ENCODE results near the gene PIK3IP1.
"Not testable (repeated sequence)": the region's sequence is repeated elsewhere in the genome, so short reads cannot be mapped to it uniquely, and the experiment has no call there.

Gene PIK3IP1

GRCh38 chr22:31248138-31248745, 44.0 kb downstream of the PIK3IP1 start:
- no peak for TF ChIP-seq CTCF (IDR thresholded peaks at IDR 0.05; ENCODE audit: low read depth, low read length)
- peak; percentile 94 for DNase-seq (ENCODE audit: low read depth, low spot score)
- peak overlapping the region; percentile 70 for H3K4me3 ChIP-seq (ENCODE audit: low read depth, low read length)
- in situ Hi-C loops (cut with HindIII; ENCODE audit: low sequenced_read_pairs), result no loop called here

- peak overlapping the region; percentile 70 for H3K4me3 ChIP-seq (ENCODE audit: low read depth, low read length)
- TF ChIP-seq CTCF (IDR thresholded peaks at IDR 0.05; ENCODE audit: low read depth, low read length), result no peak
- no peak for DNase-seq (ENCODE audit: low read depth, low spot score)
- in situ Hi-C loops (cut with HindIII; ENCODE audit: low sequenced_read_pairs), result no loop called here
Observed at GRCh38 chr22:31247726-31248125, 44.6 kb downstream of the PIK3IP1 start.

GRCh38 chr22:31246687-31247086, 45.6 kb downstream of the PIK3IP1 start:
- in situ Hi-C loops (cut with HindIII; ENCODE audit: low sequenced_read_pairs), result no loop called here

GRCh38 chr22:31245998-31246397, 46.3 kb downstream of the PIK3IP1 start:
- H3K4me3 ChIP-seq (ENCODE audit: low read depth, low read length); in situ Hi-C loops (cut with HindIII; ENCODE audit: low sequenced_read_pairs); DNase-seq (ENCODE audit: low read depth, low spot score): not testable (repeated sequence)

More at GRCh38 chr22:31246687-31247086, 45.6 kb downstream of the PIK3IP1 start:
- no peak for TF ChIP-seq CTCF (IDR thresholded peaks at IDR 0.05; ENCODE audit: low read depth, low read length)
- no peak overlapping the region for H3K4me3 ChIP-seq (ENCODE audit: low read depth, low read length)
- DNase-seq (ENCODE audit: low read depth, low spot score), result no peak

GRCh38 chr22:31244943-31245451, 47.3 kb downstream of the PIK3IP1 start:
- in situ Hi-C loops (cut with HindIII; ENCODE audit: low sequenced_read_pairs), result no loop called here
- DNase-seq (ENCODE audit: low read depth, low spot score), result no peak
- no peak overlapping the region for H3K4me3 ChIP-seq (ENCODE audit: low read depth, low read length)
- no peak for TF ChIP-seq CTCF (IDR thresholded peaks at IDR 0.05; ENCODE audit: low read depth, low read length)

GRCh38 chr22:31244046-31244942, 48.0 kb downstream of the PIK3IP1 start:
- no peak overlapping the region for H3K4me3 ChIP-seq (ENCODE audit: low read depth, low read length)
- peak; percentile 93 for DNase-seq (ENCODE audit: low read depth, low spot score)
- in situ Hi-C loops (cut with HindIII; ENCODE audit: low sequenced_read_pairs), result no loop called here
- no peak for TF ChIP-seq CTCF (IDR thresholded peaks at IDR 0.05; ENCODE audit: low read depth, low read length)
